Measurements from ENCODE around the gene ZMYM4.
"Not testable (repeated sequence)": the region's sequence is repeated elsewhere in the genome, so short reads cannot be mapped to it uniquely, and the experiment has no call there.

ZMYM4 gene

DNA sequence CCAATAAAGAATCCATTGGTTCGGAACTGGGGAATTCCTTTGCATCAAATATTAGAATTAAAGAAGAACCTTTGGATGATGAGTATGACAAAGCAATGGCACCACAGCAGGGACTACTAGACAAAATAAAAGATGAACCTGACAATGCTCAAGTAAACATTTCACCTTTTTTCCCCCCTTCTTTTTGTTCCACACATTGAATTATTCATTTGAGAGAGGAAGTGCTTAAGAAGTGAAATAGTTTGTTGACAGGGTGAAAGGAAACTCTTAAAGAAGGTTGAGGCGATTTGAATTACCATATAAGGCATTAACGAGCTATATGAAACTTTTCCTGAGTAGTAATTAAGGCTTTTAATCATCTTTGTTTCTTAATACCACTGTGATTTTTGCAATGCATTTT, 93.1 kb downstream of the ZMYM4 start:
- Histone ChIP-seq H3K4me1 (ENCODE audit: control insufficient read depth, insufficient read depth, low read length) (no peaks in the 10 kb centered on the region), H3K4me3 (ENCODE audit: low read length) (no peak overlapping the region), H3K27me3 (ENCODE audit: control insufficient read depth, insufficient read depth, low read length) (no peaks in the 10 kb centered on the region), H3K36me3 (ENCODE audit: control insufficient read depth, insufficient read depth, low read length) (no peaks in the 10 kb centered on the region), H3K27ac (ENCODE audit: low read depth, low read length) (no peak overlapping the region), H3K9ac (ENCODE audit: low read length) (no peak overlapping the region)

DNA sequence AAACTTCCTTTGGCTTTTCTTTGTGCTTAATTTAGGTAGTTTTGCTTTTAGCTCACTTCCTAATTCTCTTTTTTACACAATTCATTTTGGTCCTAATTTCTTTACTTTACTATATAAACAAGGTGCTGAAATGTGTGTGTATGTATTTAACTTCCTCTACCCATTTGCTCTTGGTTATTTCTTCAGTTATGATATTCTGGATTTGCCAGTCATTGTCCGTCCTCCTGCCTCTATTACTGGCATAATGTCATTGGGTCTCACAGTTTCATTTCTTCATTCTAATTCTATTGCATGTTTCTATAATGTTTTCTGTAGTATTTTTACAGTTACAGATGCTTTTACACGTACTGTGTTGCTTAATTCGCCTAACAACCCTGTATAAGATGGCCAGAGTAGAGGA, 96.2 kb downstream of the ZMYM4 start:
- no peaks in the 10 kb centered on the region for H3K36me3 ChIP-seq (ENCODE audit: control insufficient read depth, insufficient read depth, low read length)
- no peaks in the 10 kb centered on the region for H3K27me3 ChIP-seq (ENCODE audit: control insufficient read depth, insufficient read depth, low read length)
- no peak overlapping the region for H3K27ac ChIP-seq (ENCODE audit: low read depth, low read length)
- H3K9ac ChIP-seq (ENCODE audit: low read length) = no peak overlapping the region
- H3K4me1 ChIP-seq (ENCODE audit: control insufficient read depth, insufficient read depth, low read length) = no peaks in the 10 kb centered on the region
- H3K4me3 ChIP-seq (ENCODE audit: low read length) = no peak overlapping the region

DNA sequence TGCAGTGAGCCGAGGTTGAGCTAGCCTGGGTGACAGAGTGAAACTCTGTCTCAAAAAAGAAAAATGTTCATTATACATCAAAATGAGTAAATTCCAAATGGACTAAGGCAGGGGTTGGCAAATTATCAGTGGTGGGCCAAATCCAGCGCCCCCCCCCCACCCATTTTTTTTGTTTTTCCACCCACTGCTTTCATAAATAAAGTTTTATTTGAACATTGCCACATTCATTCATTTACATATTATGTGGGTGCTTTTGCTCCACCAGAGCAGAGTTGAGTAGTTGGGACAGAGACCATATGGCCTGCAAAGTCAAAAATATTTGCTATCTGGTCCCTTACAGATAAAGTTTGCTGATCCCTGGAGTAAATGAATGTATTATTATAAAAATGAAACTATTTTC, 99.4 kb downstream of the ZMYM4 start:
- H3K27me3 ChIP-seq (ENCODE audit: control insufficient read depth, insufficient read depth, low read length) = no peaks in the 10 kb centered on the region
- peaks cover 4% of the 10 kb centered on the region for H3K4me1 ChIP-seq (ENCODE audit: control insufficient read depth, insufficient read depth, low read length)
- no peak overlapping the region for H3K4me3 ChIP-seq (ENCODE audit: low read length)
- no peaks in the 10 kb centered on the region for H3K36me3 ChIP-seq (ENCODE audit: control insufficient read depth, insufficient read depth, low read length)
- no peak overlapping the region for H3K27ac ChIP-seq (ENCODE audit: low read depth, low read length)
- H3K9ac ChIP-seq (ENCODE audit: low read length) = no peak overlapping the region

DNA sequence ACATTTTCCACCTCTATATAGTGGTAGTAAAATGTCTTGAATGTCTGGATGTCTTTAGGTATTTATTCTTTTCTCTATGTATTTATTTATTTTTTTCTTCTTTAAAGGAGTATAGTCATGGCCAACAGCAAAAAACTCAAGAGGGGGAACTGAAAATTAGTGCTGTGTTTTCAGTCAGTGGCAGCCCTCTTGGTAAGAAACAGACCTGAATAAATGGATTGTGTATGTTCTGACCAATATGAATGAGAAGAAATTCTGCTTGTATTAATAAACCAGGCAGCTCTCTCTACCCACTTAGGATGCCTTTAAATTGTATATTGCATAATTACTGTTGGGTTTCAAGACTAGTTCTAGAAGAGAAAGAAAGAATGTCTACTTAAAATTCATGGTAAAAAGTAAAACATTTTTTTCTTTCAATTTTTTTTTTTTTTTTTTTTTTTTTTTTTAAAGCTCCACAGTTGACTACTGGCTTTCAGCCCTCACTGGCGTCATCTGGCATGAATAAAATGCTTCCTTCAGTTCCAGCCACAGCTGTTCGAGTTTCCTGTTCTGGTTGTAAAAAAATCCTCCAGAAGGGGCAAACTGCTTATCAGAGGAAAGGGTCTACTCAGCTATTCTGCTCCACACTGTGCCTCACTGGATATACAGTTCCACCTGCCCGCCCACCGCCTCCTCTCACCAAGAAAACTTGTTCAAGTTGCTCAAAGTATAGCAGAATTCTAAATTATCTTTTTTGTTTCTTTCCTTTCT, 101.6 kb downstream of the ZMYM4 start:
- no peak overlapping the region for H3K9ac ChIP-seq (ENCODE audit: low read length)
- H3K27ac ChIP-seq (ENCODE audit: low read depth, low read length) = no peak overlapping the region
- H3K4me3 ChIP-seq (ENCODE audit: low read length) = no peak overlapping the region
- H3K27me3 ChIP-seq (ENCODE audit: control insufficient read depth, insufficient read depth, low read length) = no peaks in the 10 kb centered on the region
- H3K36me3 ChIP-seq (ENCODE audit: control insufficient read depth, insufficient read depth, low read length) = no peaks in the 10 kb centered on the region
- H3K4me1 ChIP-seq (ENCODE audit: control insufficient read depth, insufficient read depth, low read length) = peaks cover 4% of the 10 kb centered on the region

DNA sequence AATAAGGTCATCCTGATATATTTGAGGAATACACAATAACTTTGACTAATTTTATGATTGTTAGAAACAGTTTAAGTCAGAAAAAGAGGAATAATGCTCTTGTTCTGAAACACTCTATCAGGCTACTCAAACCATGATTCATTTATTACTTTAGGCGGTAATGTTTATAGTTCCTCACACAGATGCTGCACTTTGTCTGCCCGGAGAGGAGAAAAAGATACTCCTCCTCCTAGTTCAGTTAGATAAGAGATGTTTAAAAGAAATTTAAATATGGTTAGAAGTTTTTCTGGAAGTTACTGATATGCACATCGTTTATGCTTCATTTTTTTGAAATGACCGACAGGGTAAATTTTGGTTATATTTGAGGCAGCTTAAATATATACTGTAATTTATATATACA, 103.0 kb downstream of the ZMYM4 start:
- Histone ChIP-seq H3K27ac (ENCODE audit: low read depth, low read length) (no peak overlapping the region), H3K27me3 (ENCODE audit: control insufficient read depth, insufficient read depth, low read length) (no peaks in the 10 kb centered on the region), H3K4me3 (ENCODE audit: low read length) (no peak overlapping the region), H3K9ac (ENCODE audit: low read length) (no peak overlapping the region), H3K4me1 (ENCODE audit: control insufficient read depth, insufficient read depth, low read length) (peaks cover 4% of the 10 kb centered on the region), H3K36me3 (ENCODE audit: control insufficient read depth, insufficient read depth, low read length) (no peaks in the 10 kb centered on the region)

DNA sequence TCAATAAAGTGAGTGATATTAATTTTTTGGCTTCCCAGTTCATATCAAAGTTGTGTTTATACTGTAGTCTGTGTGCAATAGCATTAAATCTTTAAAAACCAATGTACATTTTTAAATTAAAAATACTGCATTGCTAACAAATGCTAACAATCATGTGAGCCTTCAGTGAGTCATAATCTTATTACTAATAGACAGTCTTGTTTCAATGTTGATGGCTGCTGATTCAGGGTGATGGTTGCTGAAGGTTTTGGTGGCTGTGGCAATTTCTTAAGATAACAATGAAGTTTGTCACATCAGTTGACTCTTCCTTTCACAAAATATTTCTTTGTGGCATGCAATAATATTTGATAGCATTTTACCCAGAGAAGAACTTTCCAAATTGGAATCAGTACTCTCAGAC, 109.0 kb downstream of the ZMYM4 start:
- Histone ChIP-seq H3K4me1 (ENCODE audit: control insufficient read depth, insufficient read depth, low read length) (no peaks in the 10 kb centered on the region), H3K27me3 (ENCODE audit: control insufficient read depth, insufficient read depth, low read length) (no peaks in the 10 kb centered on the region), H3K4me3 (ENCODE audit: low read length) (no peak overlapping the region), H3K36me3 (ENCODE audit: control insufficient read depth, insufficient read depth, low read length) (peaks cover 3% of the 10 kb centered on the region), H3K9ac (ENCODE audit: low read length) (no peak overlapping the region), H3K27ac (ENCODE audit: low read depth, low read length) (no peak overlapping the region)

DNA sequence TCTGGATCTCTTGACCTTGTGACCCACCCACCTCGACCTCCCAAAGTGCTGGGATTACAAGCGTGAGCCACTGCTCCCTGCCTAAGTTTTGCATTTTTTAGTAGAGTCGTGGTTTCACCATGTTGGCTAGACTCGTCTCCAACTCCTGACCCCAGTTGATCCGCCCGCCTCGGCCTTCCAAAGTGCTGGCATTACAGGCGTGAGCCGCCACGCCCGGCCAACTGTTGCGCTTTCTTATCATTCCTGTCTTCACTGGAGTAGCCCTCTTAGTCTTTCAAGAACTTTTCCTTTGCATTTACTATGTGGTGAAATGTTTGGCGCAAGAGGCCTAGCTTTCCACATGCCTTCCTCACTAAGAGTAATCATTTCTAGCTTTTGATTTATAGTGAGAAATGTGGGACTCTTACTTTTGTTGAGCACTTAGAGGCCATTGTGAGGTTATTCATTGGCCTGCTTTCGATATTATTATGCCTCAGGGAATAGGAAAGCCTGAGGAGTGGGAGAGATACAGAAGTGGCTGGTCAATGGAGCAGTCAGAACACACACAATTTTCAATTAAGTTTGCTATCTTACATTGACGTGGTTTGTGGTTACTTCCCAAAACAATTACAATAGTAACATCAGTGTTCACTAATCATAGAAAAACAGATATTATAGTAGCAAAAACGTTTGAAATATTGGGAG, 111.0 kb downstream of the ZMYM4 start:
- H3K4me1 ChIP-seq (ENCODE audit: control insufficient read depth, insufficient read depth, low read length) = no peaks in the 10 kb centered on the region
- H3K27ac ChIP-seq (ENCODE audit: low read depth, low read length) = no peak overlapping the region

DNA sequence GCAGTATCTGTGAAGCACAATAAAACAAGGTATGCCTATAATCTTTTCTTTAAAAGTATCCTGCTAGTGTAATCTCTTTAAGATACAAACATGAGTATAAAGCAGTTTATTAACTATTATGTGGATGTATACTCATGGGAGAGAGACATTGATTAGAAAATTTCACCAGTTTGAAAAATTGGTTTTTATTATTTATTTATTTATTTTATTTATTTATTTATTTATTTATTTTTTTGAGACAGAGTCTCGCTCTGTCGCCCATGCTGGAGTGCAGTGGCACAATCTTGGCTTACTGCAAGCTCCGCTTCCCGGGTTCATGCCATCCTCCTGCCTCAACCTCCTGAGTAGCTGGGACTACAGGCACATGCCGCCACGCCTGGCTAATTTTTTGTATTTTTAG, 111.6 kb downstream of the ZMYM4 start:
- not testable (repeated sequence) for H3K4me3 ChIP-seq (ENCODE audit: low read length); H3K27me3 ChIP-seq (ENCODE audit: control insufficient read depth, insufficient read depth, low read length); H3K9ac ChIP-seq (ENCODE audit: low read length); H3K27ac ChIP-seq (ENCODE audit: low read depth, low read length); H3K4me1 ChIP-seq (ENCODE audit: control insufficient read depth, insufficient read depth, low read length); H3K36me3 ChIP-seq (ENCODE audit: control insufficient read depth, insufficient read depth, low read length)

More for the DNA sequence above, 111.0 kb downstream of the ZMYM4 start:
- peaks cover 3% of the 10 kb centered on the region for H3K36me3 ChIP-seq (ENCODE audit: control insufficient read depth, insufficient read depth, low read length)
- no peak overlapping the region for H3K9ac ChIP-seq (ENCODE audit: low read length)
- no peak overlapping the region for H3K4me3 ChIP-seq (ENCODE audit: low read length)
- no peaks in the 10 kb centered on the region for H3K27me3 ChIP-seq (ENCODE audit: control insufficient read depth, insufficient read depth, low read length)

DNA sequence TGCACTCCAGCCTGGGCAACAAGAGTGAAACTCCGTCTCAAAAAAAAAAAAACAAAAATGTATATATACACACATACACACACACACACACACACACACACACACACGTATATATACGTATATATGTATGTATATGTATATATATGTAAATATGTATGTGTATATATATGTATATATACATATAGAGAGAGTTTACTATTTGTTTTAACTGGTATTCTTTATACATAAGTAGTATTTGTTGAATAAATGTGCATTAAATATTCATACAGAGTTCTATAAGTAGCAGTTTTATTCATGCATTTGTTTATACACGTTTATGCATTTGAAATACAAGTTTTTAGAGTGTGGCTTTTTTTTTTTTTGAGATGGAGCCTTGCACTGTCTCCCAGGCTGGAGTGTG, 113.6 kb downstream of the ZMYM4 start:
- H3K27me3 ChIP-seq (ENCODE audit: control insufficient read depth, insufficient read depth, low read length) = no peaks in the 10 kb centered on the region
- no peaks in the 10 kb centered on the region for H3K4me1 ChIP-seq (ENCODE audit: control insufficient read depth, insufficient read depth, low read length)
- H3K36me3 ChIP-seq (ENCODE audit: control insufficient read depth, insufficient read depth, low read length) = peaks cover 9% of the 10 kb centered on the region
- no peak overlapping the region for H3K27ac ChIP-seq (ENCODE audit: low read depth, low read length)
- H3K9ac ChIP-seq (ENCODE audit: low read length) = no peak overlapping the region
- no peak overlapping the region for H3K4me3 ChIP-seq (ENCODE audit: low read length)

DNA sequence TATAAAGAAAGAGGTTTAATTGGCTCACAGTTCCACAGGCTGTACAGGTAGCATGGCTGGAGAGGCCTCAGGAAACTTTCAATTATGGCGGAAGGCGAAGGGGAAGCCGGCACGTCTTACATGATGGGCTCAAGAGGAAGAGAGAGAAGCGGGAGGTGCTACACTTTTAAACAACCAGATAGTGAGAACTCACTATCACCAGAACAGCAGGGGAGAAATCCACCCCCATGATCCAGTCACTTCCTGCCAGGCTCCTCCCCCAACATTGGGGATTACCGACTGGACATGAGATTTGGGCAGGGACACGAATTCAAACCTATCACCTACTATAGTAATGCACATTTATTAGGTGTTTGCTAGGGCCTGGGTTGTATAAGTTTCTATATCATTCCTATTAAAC, 117.8 kb downstream of the ZMYM4 start:
- H3K9ac ChIP-seq (ENCODE audit: low read length) = no peak overlapping the region
- H3K36me3 ChIP-seq (ENCODE audit: control insufficient read depth, insufficient read depth, low read length) = peaks cover 13% of the 10 kb centered on the region
- no peak overlapping the region for H3K4me3 ChIP-seq (ENCODE audit: low read length)
- H3K27me3 ChIP-seq (ENCODE audit: control insufficient read depth, insufficient read depth, low read length) = no peaks in the 10 kb centered on the region
- no peak overlapping the region for H3K27ac ChIP-seq (ENCODE audit: low read depth, low read length)
- no peaks in the 10 kb centered on the region for H3K4me1 ChIP-seq (ENCODE audit: control insufficient read depth, insufficient read depth, low read length)

DNA sequence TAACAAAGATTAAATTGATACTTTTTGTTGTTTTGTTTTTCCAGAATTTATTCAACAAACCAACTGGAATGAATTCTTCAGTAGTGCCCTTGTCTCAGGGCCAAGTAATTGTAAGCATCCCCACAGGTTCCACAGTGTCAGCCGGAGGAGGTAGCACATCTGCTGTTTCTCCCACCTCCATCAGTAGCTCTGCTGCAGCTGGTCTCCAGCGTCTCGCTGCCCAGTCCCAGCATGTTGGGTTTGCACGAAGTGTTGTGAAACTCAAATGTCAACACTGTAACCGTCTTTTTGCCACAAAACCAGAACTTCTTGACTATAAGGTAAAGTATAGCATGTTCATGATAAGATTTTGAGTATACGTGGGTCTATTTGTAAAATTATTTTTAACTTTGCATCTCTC, 118.5 kb downstream of the ZMYM4 start:
- no peaks in the 10 kb centered on the region for H3K4me1 ChIP-seq (ENCODE audit: control insufficient read depth, insufficient read depth, low read length)
- H3K27ac ChIP-seq (ENCODE audit: low read depth, low read length) = no peak overlapping the region
- H3K27me3 ChIP-seq (ENCODE audit: control insufficient read depth, insufficient read depth, low read length) = no peaks in the 10 kb centered on the region
- H3K36me3 ChIP-seq (ENCODE audit: control insufficient read depth, insufficient read depth, low read length) = peaks cover 10% of the 10 kb centered on the region
- H3K9ac ChIP-seq (ENCODE audit: low read length) = no peak overlapping the region
- H3K4me3 ChIP-seq (ENCODE audit: low read length) = no peak overlapping the region

DNA sequence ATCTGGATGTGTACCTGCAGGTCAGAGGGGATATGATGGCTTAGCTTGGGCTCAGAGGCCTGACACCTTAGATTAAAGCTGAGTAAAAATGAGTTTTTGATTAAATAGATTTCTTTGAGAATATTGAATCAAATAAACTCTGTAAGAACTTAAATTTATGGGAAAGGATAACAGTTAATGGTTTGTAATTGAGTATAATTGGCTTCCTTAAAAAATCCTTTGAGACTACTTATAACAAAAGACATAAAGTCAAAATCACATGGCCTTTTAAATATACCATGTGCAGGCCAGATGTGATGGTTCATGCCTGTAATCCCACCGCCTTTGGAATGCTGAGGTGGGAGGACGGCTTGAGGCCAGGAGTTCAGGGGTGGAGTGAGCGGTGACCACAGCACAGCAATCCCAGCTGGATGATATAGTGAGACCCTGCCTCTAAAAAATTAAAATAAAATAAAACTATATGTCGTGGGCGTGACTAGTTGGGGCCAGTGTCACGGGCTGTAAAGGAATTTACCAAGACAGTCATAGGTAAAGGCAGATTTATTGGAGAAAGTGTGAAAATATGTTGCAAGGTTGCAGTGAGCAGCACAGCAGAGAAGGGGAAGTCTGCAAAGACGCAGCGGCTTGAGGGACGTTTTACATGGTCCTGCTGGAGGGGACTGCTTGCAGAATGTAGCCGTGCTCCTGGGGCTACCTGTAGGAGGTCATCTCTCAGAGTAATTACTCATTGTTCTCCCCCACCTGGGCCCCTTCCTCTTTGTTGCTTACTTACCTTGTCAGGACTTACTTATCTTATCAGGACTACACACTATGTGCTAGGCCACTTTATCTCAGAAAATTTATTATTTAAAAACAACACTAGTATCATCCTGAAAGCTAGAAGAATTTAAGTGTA, 122.3 kb downstream of the ZMYM4 start:
- no peak overlapping the region for H3K9ac ChIP-seq (ENCODE audit: low read length)
- peaks cover 12% of the 10 kb centered on the region for H3K36me3 ChIP-seq (ENCODE audit: control insufficient read depth, insufficient read depth, low read length)
- H3K4me1 ChIP-seq (ENCODE audit: control insufficient read depth, insufficient read depth, low read length) = no peaks in the 10 kb centered on the region
- no peak overlapping the region for H3K27ac ChIP-seq (ENCODE audit: low read depth, low read length)
- no peaks in the 10 kb centered on the region for H3K27me3 ChIP-seq (ENCODE audit: control insufficient read depth, insufficient read depth, low read length)
- no peak overlapping the region for H3K4me3 ChIP-seq (ENCODE audit: low read length)

All from rectal smooth muscle tissue (tissue), 1 donor.